Mesenchymal stem cell (in vitro differentiated cells and primary cell): ENCODE results near the gene ZBED4.

Experiments
- DNase-seq: peaks from one replicate; pipeline ENCODE4 v3.0.0-alpha.2; 2013
- H2AFZ ChIP-seq: one replicate; pipeline ENCODE4 v1.6.1; 2013; ENCODE audit warnings: low read depth, mild to moderate bottlenecking, control low read depth, inconsistent platforms, low read length, moderate library complexity
- H2AK5ac ChIP-seq: 2 replicates; pipeline ENCODE4 v1.6.1; 2013; ENCODE audit warnings: low read length, moderate library complexity, mild to moderate bottlenecking, inconsistent platforms; ENCODE audit not compliant: severe bottlenecking
- H2BK120ac ChIP-seq: one replicate; pipeline ENCODE4 v1.6.1; 2013; ENCODE audit warnings: low read depth, mild to moderate bottlenecking, inconsistent platforms, low read length, moderate library complexity
- H2BK12ac ChIP-seq, 2 experiments: one replicate each; pipeline ENCODE4 v1.6.1; 2013; ENCODE audit warnings: inconsistent platforms in 2 of 2, low read length in 2 of 2, mild to moderate bottlenecking in 2 of 2, moderate library complexity in 2 of 2, control low read depth in 1 of 2
- H2BK15ac ChIP-seq: one replicate; pipeline ENCODE4 v1.6.1; 2013; ENCODE audit warnings: mild to moderate bottlenecking, low read depth, inconsistent platforms; ENCODE audit not compliant: poor library complexity, severe bottlenecking
- H2BK5ac ChIP-seq: 2 replicates; pipeline ENCODE4 v1.6.1; 2013; ENCODE audit warnings: low read depth, mild to moderate bottlenecking, low read length, control low read depth, inconsistent platforms; ENCODE audit not compliant: poor library complexity, severe bottlenecking
- H3K14ac ChIP-seq, 2 experiments: one replicate each; pipeline ENCODE4 v1.6.1; 2013; ENCODE audit warnings: inconsistent platforms in 2 of 2, low read length in 2 of 2, control low read depth in 1 of 2, mild to moderate bottlenecking in 1 of 2, moderate library complexity in 1 of 2
- H3K18ac ChIP-seq, 2 experiments: one replicate each; pipeline ENCODE4 v1.6.1; 2013; ENCODE audit warnings: inconsistent platforms in 2 of 2, low read length in 2 of 2, control low read depth in 1 of 2, low read depth in 1 of 2, mild to moderate bottlenecking in 1 of 2
- H3K23ac ChIP-seq, 2 experiments: one replicate each; pipeline ENCODE4 v1.6.1; 2013; ENCODE audit warnings: inconsistent platforms in 2 of 2, low read length in 2 of 2, mild to moderate bottlenecking in 2 of 2, moderate library complexity in 2 of 2, control low read depth in 1 of 2
- H3K27ac ChIP-seq: 2 replicates; pipeline ENCODE4 v1.5.1; 2013; ENCODE audit warnings: mild to moderate bottlenecking, moderate library complexity, low read length, control low read depth, inconsistent platforms; ENCODE audit not compliant: poor library complexity, severe bottlenecking
- H3K27me3 ChIP-seq, 2 experiments: 2 replicates each; pipeline versions ENCODE4 v1.6.1 to v1.7.0; 2013; ENCODE audit warnings: low read length in 2 of 2, mild to moderate bottlenecking in 2 of 2, moderate library complexity in 2 of 2, control low read depth in 1 of 2, inconsistent platforms in 1 of 2; ENCODE audit not compliant: control insufficient read depth in 1 of 2, insufficient read depth in 1 of 2
- H3K36me3 ChIP-seq, 2 experiments: 2 replicates each; pipeline versions ENCODE4 v1.6.1 to v1.7.0; 2013; ENCODE audit warnings: low read length in 2 of 2, control low read depth in 1 of 2, inconsistent platforms in 1 of 2, low read depth in 1 of 2, mild to moderate bottlenecking in 1 of 2; ENCODE audit not compliant: insufficient read depth in 2 of 2, control insufficient read depth in 1 of 2
- H3K4ac ChIP-seq, 2 experiments: one replicate each; pipeline ENCODE4 v1.6.1; 2013; ENCODE audit warnings: inconsistent platforms in 2 of 2, low read length in 2 of 2, mild to moderate bottlenecking in 2 of 2, moderate library complexity in 2 of 2, control low read depth in 1 of 2, low read depth in 1 of 2
- H3K4me1 ChIP-seq: 2 replicates; pipeline ENCODE4 v1.6.1; 2013; ENCODE audit warnings: low read depth, low read length, control low read depth; ENCODE audit not compliant: control insufficient read depth, insufficient read depth
- H3K4me2 ChIP-seq: 2 replicates; pipeline ENCODE4 v1.6.1; 2013; ENCODE audit warnings: low read length, mild to moderate bottlenecking, inconsistent platforms; ENCODE audit not compliant: poor library complexity, severe bottlenecking
- H3K4me3 ChIP-seq, 2 experiments: 2 replicates each; pipeline versions ENCODE4 v1.5.1 to v1.7.0; 2013; ENCODE audit warnings: low read length in 2 of 2, mild to moderate bottlenecking in 2 of 2, control low read depth in 1 of 2, low read depth in 1 of 2; ENCODE audit not compliant: insufficient read depth in 1 of 2
- H3K79me1 ChIP-seq: replicated peaks from 2 replicates; pipeline ENCODE4 v1.6.1; 2013; ENCODE audit warnings: mild to moderate bottlenecking, control low read depth, low read length, inconsistent platforms; ENCODE audit not compliant: poor library complexity, severe bottlenecking
- H3K9ac ChIP-seq: 2 replicates; pipeline ENCODE4 v1.7.0; 2013; ENCODE audit warnings: mild to moderate bottlenecking, low read length, moderate library complexity
- H3K9me3 ChIP-seq: 2 replicates; pipeline ENCODE4 v1.7.0; 2013; ENCODE audit warnings: mild to moderate bottlenecking, low read length; ENCODE audit not compliant: control insufficient read depth
- H4K8ac ChIP-seq: one replicate; pipeline ENCODE4 v1.6.1; 2013; ENCODE audit warnings: inconsistent platforms, mild to moderate bottlenecking, low read length, moderate library complexity
- H4K91ac ChIP-seq: one replicate; pipeline ENCODE4 v1.6.1; 2013; ENCODE audit warnings: mild to moderate bottlenecking, low read length, inconsistent platforms
- WGBS: methylation state at CpG from one replicate; pipeline ENCODE4 v1.1.7; 2013; ENCODE audit warnings: mixed read lengths; 5-methylcytosine and 5-hydroxymethylcytosine counted together

ZBED4 gene

DNA sequence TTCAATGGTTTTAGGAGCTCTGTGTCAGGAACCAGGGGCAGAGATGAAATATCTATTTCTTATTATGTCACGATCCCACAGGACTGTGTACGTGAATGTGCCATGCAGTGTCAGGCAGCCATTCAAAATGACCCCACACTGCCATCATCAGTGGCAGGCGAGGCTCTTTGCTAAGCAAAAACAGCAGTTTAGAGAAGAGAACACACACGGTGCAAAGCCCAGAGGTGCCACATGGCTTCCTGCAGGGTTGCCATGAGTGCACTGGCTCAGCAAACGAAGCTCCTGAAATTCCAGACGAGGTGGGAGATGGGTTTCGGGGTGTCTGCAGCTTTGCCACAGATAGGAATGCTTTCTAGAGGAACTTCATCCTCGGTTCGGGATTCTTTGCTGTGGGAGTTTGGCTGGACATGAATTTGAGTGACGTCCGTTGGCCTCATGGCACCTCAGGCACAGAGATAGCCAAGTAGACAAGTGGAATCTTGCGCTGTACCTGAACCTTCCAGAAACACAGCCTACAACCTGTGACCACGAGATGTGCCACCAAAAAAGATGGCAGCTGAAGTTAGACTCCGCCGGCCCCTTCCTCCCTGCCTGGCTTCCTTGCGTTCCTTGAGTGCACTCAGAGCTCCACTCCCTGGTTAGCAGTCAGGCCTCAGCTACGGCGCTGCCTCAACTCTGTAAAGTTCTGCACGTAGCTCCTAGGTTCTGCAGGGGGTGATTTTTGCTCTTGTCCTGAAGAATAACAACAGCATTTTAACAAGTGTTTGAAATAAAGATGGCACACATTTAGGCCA is 7.8 kb upstream of the ZBED4 start:
- 85% methylated on average over 19 of the region's 19 CpGs for WGBS
- Histone ChIP-seq H2BK5ac (no peak overlapping the region), H3K4ac (no peak overlapping the region), H3K27me3 (peaks cover 50 to 62% of the 10 kb centered on the region in 2 experiments), H3K36me3 (no peaks in the 10 kb centered on the region), H4K8ac (no peak overlapping the region), H3K14ac (no peak overlapping the region), H3K18ac (no peak overlapping the region), H2AFZ (no peak overlapping the region), H3K79me1 (no peaks in the 10 kb centered on the region), H3K23ac (no peak overlapping the region), H3K4me1 (peaks cover 23% of the 10 kb centered on the region), H3K27ac (no peak overlapping the region), H3K9me3 (no peaks in the 10 kb centered on the region), H3K4me3 (no peak overlapping the region), H2BK12ac (no peak overlapping the region), H2BK120ac (no peak overlapping the region), H4K91ac (no peak overlapping the region), H3K9ac (no peak overlapping the region), H2AK5ac (no peak overlapping the region), H3K4me2 (no peak overlapping the region), H2BK15ac (no peak overlapping the region)
- no peak for DNase-seq

DNA sequence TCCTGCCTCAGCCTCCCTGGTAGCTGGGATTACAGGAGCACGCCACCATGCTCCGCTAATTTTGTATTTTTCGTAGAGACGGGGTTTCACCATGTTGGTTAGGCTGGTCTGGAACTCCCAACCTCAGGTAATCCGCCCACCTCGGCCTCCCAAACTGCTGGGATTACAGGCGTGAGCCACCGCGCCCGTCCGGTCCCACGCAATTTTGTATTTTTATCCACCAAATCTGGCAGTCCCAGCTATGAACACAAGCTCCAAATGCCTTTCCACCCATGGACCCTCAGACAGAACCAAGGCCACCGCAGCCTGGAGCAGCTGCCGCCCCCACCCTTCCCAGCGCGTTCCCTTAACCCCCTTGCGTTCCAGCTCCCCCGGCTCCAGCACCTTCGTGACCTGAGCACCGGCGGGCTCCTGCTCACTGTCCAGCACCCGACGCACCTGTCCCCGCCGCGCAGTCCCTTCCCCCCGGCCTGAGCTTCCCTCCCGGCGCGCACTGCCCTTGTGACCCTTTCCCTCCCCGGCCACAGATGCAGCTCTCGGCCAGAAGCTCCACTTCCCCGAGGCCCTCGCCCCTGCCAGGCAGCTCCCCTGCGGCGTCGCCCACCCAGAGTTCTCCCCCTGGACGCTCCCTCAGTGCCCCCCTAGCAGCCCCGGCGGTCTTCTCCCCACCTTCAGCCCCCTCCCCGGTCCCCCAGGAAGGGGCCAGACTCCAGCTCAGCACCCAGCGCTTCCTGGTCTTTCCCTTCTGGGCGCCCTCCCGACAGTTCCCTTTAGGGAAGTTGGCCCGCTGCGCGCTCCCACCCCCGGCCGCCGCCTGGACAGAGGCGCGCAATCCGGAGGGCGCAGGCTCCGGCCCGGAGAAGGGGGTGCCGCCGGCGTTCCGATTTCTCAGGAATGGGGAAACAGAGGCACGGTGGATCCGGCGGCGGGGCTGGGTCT is 5.6 kb upstream of the ZBED4 start:
- no peak overlapping the region for H2BK15ac ChIP-seq
- no peak overlapping the region for H3K4ac ChIP-seq
- H2BK5ac ChIP-seq: no peak overlapping the region
- H3K27ac ChIP-seq: no peak overlapping the region
- H3K4me3 ChIP-seq: peak overlapping the region; percentile 33 to 42
- no peak overlapping the region for H2BK120ac ChIP-seq
- H3K23ac ChIP-seq: no peak overlapping the region
- H3K9me3 ChIP-seq: no peaks in the 10 kb centered on the region
- H4K8ac ChIP-seq: no peak overlapping the region
- H2AK5ac ChIP-seq: no peak overlapping the region
- peaks cover 23% of the 10 kb centered on the region for H3K4me1 ChIP-seq
- H3K27me3 ChIP-seq: peaks cover 50 to 65% of the 10 kb centered on the region in 2 experiments
- no peak for DNase-seq
- peak overlapping the region; percentile 96 for H3K4me2 ChIP-seq
- no peak overlapping the region for H3K9ac ChIP-seq
- H2BK12ac ChIP-seq: no peak overlapping the region
- H3K79me1 ChIP-seq: no peaks in the 10 kb centered on the region
- no peak overlapping the region for H3K14ac ChIP-seq
- 20% methylated on average over 62 of the region's 64 CpGs for WGBS
- H4K91ac ChIP-seq: peak overlapping the region; percentile 7
- H3K36me3 ChIP-seq: no peaks in the 10 kb centered on the region
- no peak overlapping the region for H2AFZ ChIP-seq
- no peak overlapping the region for H3K18ac ChIP-seq

DNA sequence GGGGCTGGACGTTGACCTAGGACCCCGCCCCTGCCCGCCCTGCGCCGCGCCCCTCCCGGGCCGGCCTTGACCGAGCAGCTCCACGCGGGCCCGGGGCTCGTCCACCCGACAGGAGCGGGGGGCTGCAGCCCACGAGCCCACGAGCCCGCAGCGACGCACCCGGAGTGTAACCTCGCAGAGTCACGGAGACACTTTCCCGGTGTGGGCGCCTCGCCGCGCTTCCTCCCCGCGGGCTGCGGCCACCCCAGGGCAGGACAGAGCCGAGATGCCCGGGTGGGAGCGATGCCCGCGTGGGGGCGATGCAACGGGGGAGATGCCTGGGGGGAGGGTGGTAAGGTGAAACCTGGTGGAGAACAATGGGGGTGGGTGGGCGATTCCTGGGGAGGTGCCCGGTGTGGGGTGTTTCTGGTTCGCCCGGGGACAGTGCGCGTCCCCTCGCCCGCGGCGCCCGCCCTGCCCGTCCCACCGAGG is 4.9 kb upstream of the ZBED4 start:
- H4K91ac ChIP-seq: no peak overlapping the region
- peak overlapping the region; percentile 96 for H3K4me2 ChIP-seq
- H3K9me3 ChIP-seq: no peaks in the 10 kb centered on the region
- no peak overlapping the region for H2BK120ac ChIP-seq
- no peak overlapping the region for H2AFZ ChIP-seq
- no peak overlapping the region for H3K23ac ChIP-seq
- H3K4ac ChIP-seq: no peak overlapping the region
- no peak overlapping the region for H2BK12ac ChIP-seq
- H3K4me1 ChIP-seq: peaks cover 23% of the 10 kb centered on the region
- DNase-seq: no peak
- H3K27me3 ChIP-seq: peaks cover 50 to 65% of the 10 kb centered on the region in 2 experiments
- H4K8ac ChIP-seq: no peak overlapping the region
- no peaks in the 10 kb centered on the region for H3K79me1 ChIP-seq
- no peak overlapping the region for H2BK5ac ChIP-seq
- H3K9ac ChIP-seq: no peak overlapping the region
- no peak overlapping the region for H3K27ac ChIP-seq
- H3K14ac ChIP-seq: no peak overlapping the region
- H3K36me3 ChIP-seq: no peaks in the 10 kb centered on the region
- 0% methylated on average over 18 of the region's 51 CpGs for WGBS
- no peak overlapping the region for H2BK15ac ChIP-seq
- peak overlapping the region; percentile 33 to 42 for H3K4me3 ChIP-seq
- no peak overlapping the region for H2AK5ac ChIP-seq
- H3K18ac ChIP-seq: no peak overlapping the region
